Mucosa of rectum (tissue), 2 donors: ENCODE measurements around the gene OR2A7.
"Not testable (repeated sequence)": the region's sequence is repeated elsewhere in the genome, so short reads cannot be mapped to it uniquely, and the experiment has no call there.

ENCODE experiments used
- H3K27ac ChIP-seq, 2 donors: one replicate each; pipeline ENCODE4 v1.7.0; 2013; ENCODE audit warnings: inconsistent platforms in 2 of 2, low read depth in 2 of 2, low read length in 2 of 2
- H3K27me3 ChIP-seq, 2 donors: one replicate each; pipeline ENCODE4 v1.7.0; 2013; ENCODE audit warnings: low read length in 2 of 2; ENCODE audit not compliant: control insufficient read depth in 2 of 2, insufficient read depth in 2 of 2
- H3K36me3 ChIP-seq, 2 donors: one replicate each; pipeline ENCODE4 v1.7.0; 2013; ENCODE audit warnings: low read length in 2 of 2; ENCODE audit not compliant: control insufficient read depth in 2 of 2, insufficient read depth in 2 of 2
- H3K4me1 ChIP-seq, 2 donors: one replicate each; pipeline ENCODE4 v1.7.0; 2013; ENCODE audit warnings: low read length in 2 of 2, mild to moderate bottlenecking in 1 of 2; ENCODE audit not compliant: control insufficient read depth in 2 of 2, insufficient read depth in 2 of 2
- H3K4me3 ChIP-seq, 2 donors: one replicate each; pipeline ENCODE4 v1.7.0; 2013; ENCODE audit warnings: low read length in 2 of 2
- H3K9ac ChIP-seq, 2 donors: one replicate each; pipeline ENCODE4 v1.7.0; 2013; ENCODE audit warnings: low read length in 2 of 2, low read depth in 1 of 2, mild to moderate bottlenecking in 1 of 2
- H3K9me3 ChIP-seq, 2 donors: one replicate each; pipeline ENCODE4 v1.7.0; 2013; ENCODE audit warnings: low read length in 2 of 2; ENCODE audit not compliant: control insufficient read depth in 2 of 2
- donor health status: healthy.
- donor health status: Normal muscosa, but diverticular disease.

The OR2A7 gene

GRCh38 chr7:144264692-144265091 is at the start of gene OR2A7:
Gene OR2A7 (minus strand): TSS chr7:144264792. CDS start chr7:144259628, 5,164 bp downstream.
- H3K4me1 ChIP-seq, H3K4me3 ChIP-seq, H3K9me3 ChIP-seq, H3K9ac ChIP-seq, H3K27me3 ChIP-seq, H3K36me3 ChIP-seq, H3K27ac ChIP-seq: not testable (repeated sequence)

GRCh38 chr7:144311872-144312469 is 47.4 kb upstream of the OR2A7 start, which contains the start of gene OR2A1:
Gene OR2A1 (plus strand): TSS chr7:144312419. CDS start chr7:144318125, 5,706 bp downstream.
- not testable (repeated sequence) for H3K4me3 ChIP-seq, H3K27ac ChIP-seq, H3K27me3 ChIP-seq, H3K9ac ChIP-seq, H3K9me3 ChIP-seq, H3K36me3 ChIP-seq, H3K4me1 ChIP-seq

- not testable (repeated sequence) for H3K36me3 ChIP-seq, H3K27me3 ChIP-seq, H3K9me3 ChIP-seq, H3K4me3 ChIP-seq, H3K27ac ChIP-seq, H3K9ac ChIP-seq, H3K4me1 ChIP-seq
Observed at GRCh38 chr7:144311218-144311617, 46.6 kb upstream of the OR2A7 start.

GRCh38 chr7:144309702-144310101 is 45.1 kb upstream of the OR2A7 start:
- not testable (repeated sequence) for H3K4me1 ChIP-seq, H3K4me3 ChIP-seq, H3K9ac ChIP-seq, H3K36me3 ChIP-seq, H3K27ac ChIP-seq, H3K27me3 ChIP-seq, H3K9me3 ChIP-seq

- H3K27ac ChIP-seq, H3K9me3 ChIP-seq, H3K36me3 ChIP-seq, H3K4me3 ChIP-seq, H3K27me3 ChIP-seq, H3K9ac ChIP-seq, H3K4me1 ChIP-seq: not testable (repeated sequence)
Observed at GRCh38 chr7:144305156-144305555, 40.6 kb upstream of the OR2A7 start.

- H3K9me3 ChIP-seq, H3K27ac ChIP-seq, H3K36me3 ChIP-seq, H3K9ac ChIP-seq, H3K4me3 ChIP-seq, H3K27me3 ChIP-seq, H3K4me1 ChIP-seq: not testable (repeated sequence)
Observed at GRCh38 chr7:144303607-144304006, 39.0 kb upstream of the OR2A7 start.

- H3K4me1 ChIP-seq, H3K9me3 ChIP-seq, H3K36me3 ChIP-seq, H3K27me3 ChIP-seq, H3K27ac ChIP-seq, H3K4me3 ChIP-seq, H3K9ac ChIP-seq: not testable (repeated sequence)
Observed at GRCh38 chr7:144302578-144303303, 38.1 kb upstream of the OR2A7 start.

- H3K9me3 ChIP-seq, H3K4me3 ChIP-seq, H3K36me3 ChIP-seq, H3K27ac ChIP-seq, H3K4me1 ChIP-seq, H3K27me3 ChIP-seq, H3K9ac ChIP-seq: not testable (repeated sequence)
Observed at GRCh38 chr7:144293794-144294499, 29.4 kb upstream of the OR2A7 start.

- not testable (repeated sequence) for H3K9me3 ChIP-seq, H3K9ac ChIP-seq, H3K27ac ChIP-seq, H3K4me3 ChIP-seq, H3K4me1 ChIP-seq, H3K36me3 ChIP-seq, H3K27me3 ChIP-seq
Observed at GRCh38 chr7:144292384-144293161, 28.0 kb upstream of the OR2A7 start.

GRCh38 chr7:144291607-144292006 is 27.0 kb upstream of the OR2A7 start:
- not testable (repeated sequence) for H3K4me1 ChIP-seq, H3K27ac ChIP-seq, H3K36me3 ChIP-seq, H3K27me3 ChIP-seq, H3K4me3 ChIP-seq, H3K9me3 ChIP-seq, H3K9ac ChIP-seq
